NCI-H2227 treated with DMSO at 0.1 percent for 48 hours (cell line): ENCODE results near the gene USP17L30.
"Not testable (repeated sequence)": the region's sequence is repeated elsewhere in the genome, so short reads cannot be mapped to it uniquely, and the experiment has no call there.

Experiments used
- DNase-seq: peaks from one replicate; lab custom pipeline; 2025; lab: John Stamatoyannopoulos, UW

USP17L30 gene

GRCh38 chr4:9362829-9363228 is at the start of gene USP17L30:
Gene USP17L30, plus strand, starts transcription at chr4:9363129. Its CDS starts 0 bp downstream, at chr4:9363129.
- not testable (repeated sequence) for DNase-seq

DNA sequence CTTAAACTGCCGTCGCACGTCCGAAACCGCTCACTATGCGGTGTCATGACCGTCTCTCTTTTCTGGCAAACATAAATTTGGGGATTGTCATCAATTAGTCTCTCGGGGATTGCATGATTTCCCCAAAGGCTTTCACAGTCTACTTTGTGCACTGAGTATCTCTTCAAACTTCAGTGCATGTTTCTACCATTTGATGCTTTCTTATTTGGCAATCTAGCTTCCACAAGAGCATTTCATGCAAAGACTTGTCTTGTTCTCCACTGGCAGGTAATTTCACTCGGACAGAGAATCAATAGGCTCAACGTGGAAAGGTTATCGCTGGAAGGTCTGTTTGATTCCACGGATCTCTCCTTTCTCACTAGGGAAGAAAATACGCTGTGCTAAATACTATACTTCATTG is 38.7 kb upstream of the USP17L30 start:
- not testable (repeated sequence) for DNase-seq

- not testable (repeated sequence) for DNase-seq
Measured at GRCh38 chr4:9324865-9325264, 38.1 kb upstream of the USP17L30 start, which contains the start of gene USP17L24. Gene USP17L24, plus strand, starts transcription at chr4:9325165. Its CDS starts 0 bp downstream, at chr4:9325165.

GRCh38 chr4:9329611-9330010 is 33.3 kb upstream of the USP17L30 start, which contains the start of gene USP17L25:
Gene USP17L25, plus strand, starts transcription at chr4:9329911. Its CDS starts 0 bp downstream, at chr4:9329911.
- DNase-seq, result not testable (repeated sequence)

DNA sequence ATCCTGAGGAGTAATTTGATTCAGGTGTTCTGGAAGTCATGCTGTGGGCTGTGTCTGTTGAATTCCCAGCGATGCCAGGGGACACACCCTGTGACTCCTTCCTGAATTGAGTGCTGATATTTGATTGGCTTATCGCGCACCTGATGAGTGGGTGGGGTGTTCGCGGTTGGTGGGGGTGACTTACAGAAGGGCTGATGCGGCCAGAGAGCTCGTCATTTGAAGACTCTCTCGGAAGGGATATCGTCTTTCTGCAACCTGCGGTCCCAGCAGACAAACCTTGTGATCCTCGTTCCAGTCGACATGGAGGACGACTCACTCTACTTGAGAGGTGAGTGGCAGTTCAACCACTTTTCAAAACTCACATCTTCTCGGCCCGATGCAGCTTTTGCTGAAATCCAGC is 28.6 kb upstream of the USP17L30 start, which contains the start of gene USP17L26:
Gene USP17L26 (plus strand): TSS at position 301 of the 400 bp plus-strand sequence. CDS start 0 bp downstream, at position 301.
- DNase-seq, result not testable (repeated sequence)

DNA sequence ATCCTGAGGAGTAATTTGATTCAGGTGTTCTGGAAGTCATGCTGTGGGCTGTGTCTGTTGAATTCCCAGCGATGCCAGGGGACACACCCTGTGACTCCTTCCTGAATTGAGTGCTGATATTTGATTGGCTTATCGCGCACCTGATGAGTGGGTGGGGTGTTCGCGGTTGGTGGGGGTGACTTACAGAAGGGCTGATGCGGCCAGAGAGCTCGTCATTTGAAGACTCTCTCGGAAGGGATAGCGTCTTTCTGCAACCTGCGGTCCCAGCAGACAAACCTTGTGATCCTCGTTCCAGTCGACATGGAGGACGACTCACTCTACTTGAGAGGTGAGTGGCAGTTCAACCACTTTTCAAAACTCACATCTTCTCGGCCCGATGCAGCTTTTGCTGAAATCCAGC is 23.8 kb upstream of the USP17L30 start, which contains the start of gene USP17L5:
Gene USP17L5 (plus strand): TSS at position 301 of the 400 bp plus-strand sequence. CDS start 0 bp downstream, at position 301.
- DNase-seq, result not testable (repeated sequence)

DNA sequence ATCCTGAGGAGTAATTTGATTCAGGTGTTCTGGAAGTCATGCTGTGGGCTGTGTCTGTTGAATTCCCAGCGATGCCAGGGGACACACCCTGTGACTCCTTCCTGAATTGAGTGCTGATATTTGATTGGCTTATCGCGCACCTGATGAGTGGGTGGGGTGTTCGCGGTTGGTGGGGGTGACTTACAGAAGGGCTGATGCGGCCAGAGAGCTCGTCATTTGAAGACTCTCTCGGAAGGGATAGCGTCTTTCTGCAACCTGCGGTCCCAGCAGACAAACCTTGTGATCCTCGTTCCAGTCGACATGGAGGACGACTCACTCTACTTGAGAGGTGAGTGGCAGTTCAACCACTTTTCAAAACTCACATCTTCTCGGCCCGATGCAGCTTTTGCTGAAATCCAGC is 19.1 kb upstream of the USP17L30 start, which contains the start of gene USP17L27:
Gene USP17L27 (plus strand): TSS at position 301 of the 400 bp plus-strand sequence. CDS start 0 bp downstream, at position 301.
- DNase-seq, result not testable (repeated sequence)

DNA sequence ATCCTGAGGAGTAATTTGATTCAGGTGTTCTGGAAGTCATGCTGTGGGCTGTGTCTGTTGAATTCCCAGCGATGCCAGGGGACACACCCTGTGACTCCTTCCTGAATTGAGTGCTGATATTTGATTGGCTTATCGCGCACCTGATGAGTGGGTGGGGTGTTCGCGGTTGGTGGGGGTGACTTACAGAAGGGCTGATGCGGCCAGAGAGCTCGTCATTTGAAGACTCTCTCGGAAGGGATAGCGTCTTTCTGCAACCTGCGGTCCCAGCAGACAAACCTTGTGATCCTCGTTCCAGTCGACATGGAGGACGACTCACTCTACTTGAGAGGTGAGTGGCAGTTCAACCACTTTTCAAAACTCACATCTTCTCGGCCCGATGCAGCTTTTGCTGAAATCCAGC is 14.3 kb upstream of the USP17L30 start, which contains the start of gene USP17L28:
Gene USP17L28 (plus strand): TSS at position 301 of the 400 bp plus-strand sequence. CDS start 0 bp downstream, at position 301.
- DNase-seq, result not testable (repeated sequence)

- not testable (repeated sequence) for DNase-seq
Measured at GRCh38 chr4:9350866-9351265, 12.1 kb upstream of the USP17L30 start.

DNA sequence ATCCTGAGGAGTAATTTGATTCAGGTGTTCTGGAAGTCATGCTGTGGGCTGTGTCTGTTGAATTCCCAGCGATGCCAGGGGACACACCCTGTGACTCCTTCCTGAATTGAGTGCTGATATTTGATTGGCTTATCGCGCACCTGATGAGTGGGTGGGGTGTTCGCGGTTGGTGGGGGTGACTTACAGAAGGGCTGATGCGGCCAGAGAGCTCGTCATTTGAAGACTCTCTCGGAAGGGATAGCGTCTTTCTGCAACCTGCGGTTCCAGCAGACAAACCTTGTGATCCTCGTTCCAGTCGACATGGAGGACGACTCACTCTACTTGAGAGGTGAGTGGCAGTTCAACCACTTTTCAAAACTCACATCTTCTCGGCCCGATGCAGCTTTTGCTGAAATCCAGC is 9.6 kb upstream of the USP17L30 start, which contains the start of gene USP17L29:
Gene USP17L29 (plus strand): TSS at position 301 of the 400 bp plus-strand sequence. CDS start 0 bp downstream, at position 301.
- DNase-seq, result not testable (repeated sequence)

DNA sequence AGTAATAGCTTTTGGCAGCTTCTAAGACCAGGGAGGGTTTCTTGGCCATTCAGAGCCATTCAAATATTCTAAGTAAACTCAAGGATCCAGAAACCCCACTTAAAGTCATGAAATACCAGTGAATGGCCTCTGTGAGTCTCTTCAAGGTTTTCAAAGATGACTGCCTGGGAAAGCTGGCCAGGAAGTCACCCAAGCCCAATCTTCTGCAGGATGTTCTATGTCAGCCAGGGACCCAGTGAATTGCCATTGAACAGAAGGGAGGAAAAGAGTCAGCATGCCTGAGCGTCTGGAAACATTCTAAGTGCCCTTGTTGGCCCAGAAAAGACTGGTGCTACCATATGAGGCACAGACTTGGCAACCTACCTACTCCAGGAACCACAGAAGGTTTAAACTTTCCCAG is 17.0 kb downstream of the USP17L30 start:
- DNase-seq, result not testable (repeated sequence)

- DNase-seq, result not testable (repeated sequence)
Measured at GRCh38 chr4:9381012-9381534, 18.1 kb downstream of the USP17L30 start.

DNA sequence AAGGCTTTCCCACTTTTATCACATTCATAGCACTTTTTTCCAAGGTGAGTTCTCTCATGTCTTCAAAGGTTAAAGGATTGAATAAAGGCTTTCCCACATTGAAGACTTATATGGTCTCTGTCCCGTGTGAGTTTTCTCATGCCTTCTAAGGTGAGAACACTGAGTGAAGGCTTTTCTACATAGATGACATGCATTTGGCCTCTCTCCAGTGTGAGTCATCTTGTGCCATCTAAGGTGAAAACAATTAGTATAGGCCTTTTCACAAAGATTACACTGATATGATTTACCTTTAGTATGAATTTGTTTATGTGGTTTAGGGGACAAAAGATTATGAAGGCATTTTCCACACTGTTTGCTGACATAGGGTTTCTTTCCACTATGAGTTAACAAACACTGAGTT is 21.2 kb downstream of the USP17L30 start:
- no peak for DNase-seq

GRCh38 chr4:9389001-9389400 is 26.1 kb downstream of the USP17L30 start:
- DNase-seq, result not testable (repeated sequence)

DNA sequence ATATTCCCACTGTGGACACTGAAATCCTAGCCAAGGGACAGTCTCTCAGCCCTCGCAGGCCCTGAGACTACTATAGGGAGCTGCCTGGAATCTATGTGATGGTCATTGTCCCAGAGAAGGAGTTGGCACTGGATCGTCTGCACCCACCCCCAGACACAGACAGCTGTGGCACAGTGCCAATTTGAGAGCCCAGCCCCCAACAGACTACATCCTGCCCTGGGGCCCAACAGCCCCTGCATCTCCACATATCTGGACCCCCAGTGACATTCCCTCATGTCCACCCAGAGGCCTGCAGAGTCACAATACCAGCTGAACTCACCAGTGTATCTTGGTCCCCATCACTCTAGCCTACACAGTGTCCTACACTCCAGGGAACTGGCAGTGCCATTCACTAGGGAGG is 42.8 kb downstream of the USP17L30 start:
- not testable (repeated sequence) for DNase-seq

DNA sequence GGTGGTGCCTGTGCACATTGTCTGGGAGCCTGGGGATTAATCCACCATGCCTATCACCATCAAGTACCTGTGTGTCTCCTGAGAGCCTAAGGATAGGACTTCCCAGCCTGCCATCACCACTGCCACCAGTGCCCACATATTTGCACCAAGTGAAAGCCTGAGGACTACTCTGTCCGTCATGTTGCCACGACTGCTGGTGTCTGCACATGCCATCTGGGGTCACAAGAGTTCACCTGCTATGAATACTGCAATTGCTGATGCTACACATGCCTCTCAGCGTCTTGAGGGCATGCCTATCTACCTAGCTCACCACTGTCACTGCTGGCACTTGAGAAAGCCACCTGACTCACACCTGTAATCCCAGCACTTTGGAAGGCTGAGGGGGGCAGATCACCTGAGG is 43.6 kb downstream of the USP17L30 start:
- not testable (repeated sequence) for DNase-seq

DNA sequence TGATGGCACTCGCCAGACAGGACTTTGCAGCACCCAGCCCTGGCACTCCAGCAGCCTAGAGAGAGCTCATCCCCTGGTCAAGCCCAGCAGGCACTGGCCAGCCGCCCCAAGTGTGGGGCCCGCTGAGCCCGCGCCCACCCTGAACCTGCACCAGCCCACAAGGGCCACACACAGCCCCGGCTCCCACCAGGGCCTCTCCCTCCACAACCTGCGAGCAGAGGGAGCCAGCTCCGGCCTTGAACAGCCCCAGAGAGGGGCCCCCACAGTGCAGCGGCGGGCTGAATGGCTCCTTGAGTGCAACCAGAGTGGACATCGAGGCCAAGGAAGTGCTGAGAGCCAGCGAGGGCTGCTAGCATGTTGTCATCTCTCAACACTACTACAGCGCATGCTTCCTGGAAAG is 46.9 kb downstream of the USP17L30 start:
- no peak for DNase-seq
